Muscle layer of colon (tissue), 2 donors: ENCODE results near the gene CYB561D1.

Experiments
- H3K27ac ChIP-seq: one replicate; pipeline ENCODE4 v1.7.0; 2013; ENCODE audit warnings: low read depth, mild to moderate bottlenecking, low read length, moderate library complexity
- H3K27me3 ChIP-seq, 2 donors: one replicate each; pipeline ENCODE4 v1.7.0; 2013; ENCODE audit warnings: low read length in 2 of 2, mild to moderate bottlenecking in 2 of 2; ENCODE audit not compliant: insufficient read depth in 2 of 2, control insufficient read depth in 1 of 2
- H3K36me3 ChIP-seq: one replicate; pipeline ENCODE4 v1.7.0; 2013; ENCODE audit warnings: mild to moderate bottlenecking, low read length; ENCODE audit not compliant: insufficient read depth
- H3K4me1 ChIP-seq: one replicate; pipeline ENCODE4 v1.7.0; 2013; ENCODE audit warnings: mild to moderate bottlenecking, low read length; ENCODE audit not compliant: insufficient read depth
- H3K4me3 ChIP-seq, 2 donors: one replicate each; pipeline ENCODE4 v1.7.0; 2013; ENCODE audit warnings: low read length in 2 of 2, low read depth in 1 of 2, mild to moderate bottlenecking in 1 of 2, moderate library complexity in 1 of 2
- H3K9ac ChIP-seq: one replicate; pipeline ENCODE4 v1.7.0; 2013; ENCODE audit warnings: low read length
- H3K9me3 ChIP-seq: one replicate; pipeline ENCODE4 v1.7.0; 2013; ENCODE audit warnings: mild to moderate bottlenecking, low read length
- donor health status: abdominal sarcoma.
- donor health status: Adenocarcinoma of cecum.

CYB561D1 gene

DNA sequence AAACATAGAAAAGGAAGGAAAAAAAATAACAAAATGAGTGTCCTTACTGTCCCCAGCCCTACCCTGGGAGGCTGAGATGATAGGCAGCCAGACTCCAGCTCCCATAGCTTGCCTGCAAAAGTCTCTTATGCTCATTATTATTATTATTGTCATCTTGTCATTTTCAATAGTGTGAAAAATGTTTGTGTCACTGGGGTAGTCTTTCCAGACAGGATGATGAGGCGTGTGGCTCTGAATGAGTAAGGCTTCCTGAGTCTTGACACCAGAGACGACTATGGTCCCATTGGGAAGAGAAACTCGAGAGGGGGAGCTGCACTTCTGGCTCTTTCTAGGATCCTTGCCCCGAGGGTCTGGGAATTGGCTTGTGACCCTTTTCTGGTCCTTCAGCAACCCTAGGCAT lies 1.1 kb upstream of the CYB561D1 start:
- peak overlapping the region; percentile 62 for H3K9ac ChIP-seq
- no peak overlapping the region for H3K4me3 ChIP-seq
- H3K9me3 ChIP-seq, result no peaks in the 10 kb centered on the region
- peaks cover 24% of the 10 kb centered on the region for H3K4me1 ChIP-seq
- peaks cover 36% of the 10 kb centered on the region for H3K36me3 ChIP-seq
- H3K27me3 ChIP-seq, result no peaks in the 10 kb centered on the region
- no peak overlapping the region for H3K27ac ChIP-seq

DNA sequence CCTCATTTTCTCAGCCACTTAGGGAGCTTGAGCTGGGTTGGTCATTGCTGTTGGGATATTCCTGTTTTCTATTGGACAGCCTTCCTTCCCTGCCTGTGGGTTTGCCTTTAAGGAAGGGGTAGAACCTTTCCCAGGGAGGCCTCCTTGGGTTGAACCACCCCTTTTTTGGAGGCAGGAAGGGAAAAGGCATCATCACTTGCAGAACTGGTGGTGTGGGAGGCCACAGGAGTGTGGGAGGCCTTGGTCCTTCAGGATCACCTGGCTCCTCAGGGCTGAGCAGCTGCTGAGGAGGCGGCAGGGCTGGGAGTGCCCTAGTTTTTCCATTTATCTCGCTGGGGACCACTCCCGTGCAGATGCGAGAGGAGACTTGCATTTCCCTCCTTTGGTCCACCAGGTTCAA lies 667 bp upstream of the CYB561D1 start:
- H3K9ac ChIP-seq, result peak overlapping the region; percentile 62
- peaks cover 24% of the 10 kb centered on the region for H3K4me1 ChIP-seq
- no peaks in the 10 kb centered on the region for H3K27me3 ChIP-seq
- H3K9me3 ChIP-seq, result no peaks in the 10 kb centered on the region
- H3K4me3 ChIP-seq, result no peak overlapping the region
- peaks cover 33% of the 10 kb centered on the region for H3K36me3 ChIP-seq
- no peak overlapping the region for H3K27ac ChIP-seq

DNA sequence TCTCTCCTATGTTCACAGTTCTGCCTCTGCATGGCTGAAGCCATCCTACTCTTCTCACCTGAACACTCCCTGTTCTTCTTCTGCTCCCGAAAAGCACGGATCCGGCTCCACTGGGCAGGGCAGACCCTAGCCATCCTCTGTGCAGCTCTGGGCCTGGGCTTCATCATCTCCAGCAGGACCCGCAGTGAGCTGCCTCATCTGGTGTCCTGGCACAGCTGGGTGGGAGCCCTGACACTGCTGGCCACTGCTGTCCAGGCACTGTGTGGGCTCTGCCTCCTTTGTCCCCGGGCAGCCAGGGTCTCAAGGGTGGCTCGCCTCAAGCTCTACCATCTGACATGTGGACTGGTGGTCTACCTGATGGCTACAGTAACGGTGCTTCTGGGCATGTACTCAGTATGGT lies 1.8 kb downstream of the CYB561D1 start:
- H3K4me3 ChIP-seq, result no peak overlapping the region
- peaks cover 35% of the 10 kb centered on the region for H3K4me1 ChIP-seq
- no peak overlapping the region for H3K9ac ChIP-seq
- no peaks in the 10 kb centered on the region for H3K9me3 ChIP-seq
- no peaks in the 10 kb centered on the region for H3K27me3 ChIP-seq
- H3K36me3 ChIP-seq, result peaks cover 24% of the 10 kb centered on the region
- no peak overlapping the region for H3K27ac ChIP-seq

DNA sequence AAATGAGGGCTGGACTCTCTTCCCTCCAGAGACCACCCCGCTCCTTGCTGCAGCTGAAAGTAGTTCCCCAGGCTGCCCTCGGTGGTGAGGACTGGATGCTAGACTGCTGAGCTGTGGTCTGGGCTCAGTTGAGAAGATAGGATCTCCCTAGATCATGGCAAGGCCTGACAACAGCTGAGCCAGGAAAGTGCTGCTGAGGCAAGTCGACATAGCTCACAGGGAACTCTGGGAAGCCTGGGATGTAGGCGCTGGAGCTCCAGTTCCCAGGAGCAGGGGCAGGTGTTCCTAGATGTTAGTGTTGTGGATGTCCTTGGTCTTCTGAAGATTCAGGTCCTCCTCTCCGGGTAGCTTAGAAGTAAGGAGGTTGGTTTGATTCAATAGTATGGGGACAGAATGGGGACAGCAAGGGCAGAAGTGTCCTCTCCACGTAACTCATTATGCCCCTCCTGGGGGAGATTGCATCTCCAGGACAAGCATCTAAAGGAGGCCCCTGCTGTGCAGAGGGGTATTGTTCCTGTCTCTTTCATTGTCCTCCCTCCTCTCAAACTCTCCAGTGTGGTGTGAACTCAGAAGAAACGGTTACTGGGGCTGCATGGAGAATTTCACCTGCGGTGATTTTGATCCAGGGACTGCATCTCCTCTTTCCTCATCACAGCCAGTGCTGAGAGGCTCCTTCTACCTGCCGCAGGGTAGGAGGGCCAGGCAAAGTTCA lies 3.7 kb downstream of the CYB561D1 start:
- H3K4me3 ChIP-seq, result no peak overlapping the region
- no peaks in the 10 kb centered on the region for H3K27me3 ChIP-seq
- H3K4me1 ChIP-seq, result peaks cover 46% of the 10 kb centered on the region
- H3K27ac ChIP-seq, result no peak overlapping the region
- H3K36me3 ChIP-seq, result peaks cover 24% of the 10 kb centered on the region
- H3K9ac ChIP-seq, result no peak overlapping the region
- H3K9me3 ChIP-seq, result no peaks in the 10 kb centered on the region

DNA sequence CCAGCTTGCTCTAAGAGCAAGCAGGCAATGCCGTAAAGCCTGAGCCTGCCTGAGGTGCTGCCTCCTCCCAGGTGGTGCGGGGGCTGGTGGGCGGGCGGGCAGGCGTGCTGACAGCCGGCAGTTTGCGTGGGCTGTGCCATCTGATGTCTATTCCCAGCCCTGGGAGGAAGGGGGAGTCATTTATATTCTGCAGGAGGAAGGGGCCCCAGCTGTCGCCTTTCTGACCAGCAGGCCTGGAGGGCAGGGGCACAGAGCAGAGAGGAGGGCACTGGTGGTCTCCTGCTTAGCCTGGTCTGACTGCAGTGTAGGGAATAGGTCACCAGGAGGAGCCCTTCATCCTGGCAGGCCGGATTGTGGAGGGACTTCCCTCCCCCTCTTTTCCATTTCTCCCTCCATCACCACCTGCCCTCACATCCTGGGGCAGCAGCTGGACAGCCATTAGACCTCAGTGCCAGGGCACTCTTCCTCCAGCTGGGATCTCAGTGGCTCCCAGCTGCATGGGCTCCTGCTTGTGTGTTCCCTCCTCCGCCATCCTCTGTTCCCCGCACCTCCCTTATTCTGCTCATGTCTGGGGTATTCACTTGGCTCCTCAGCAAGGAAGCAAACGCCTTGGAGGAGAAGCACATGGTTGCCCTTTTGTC lies 4.4 kb downstream of the CYB561D1 start:
- no peak overlapping the region for H3K9ac ChIP-seq
- no peaks in the 10 kb centered on the region for H3K27me3 ChIP-seq
- H3K27ac ChIP-seq, result no peak overlapping the region
- H3K4me3 ChIP-seq, result no peak overlapping the region
- H3K4me1 ChIP-seq, result peaks cover 43% of the 10 kb centered on the region
- no peaks in the 10 kb centered on the region for H3K9me3 ChIP-seq
- peaks cover 24% of the 10 kb centered on the region for H3K36me3 ChIP-seq

- Histone ChIP-seq H3K9ac (no peak overlapping the region), H3K4me1 (peaks cover 39% of the 10 kb centered on the region)
Measured at GRCh38 chr1:109499081-109499480, 5.2 kb downstream of the CYB561D1 start.

GRCh38 chr1:109499661-109500536 lies 6.0 kb downstream of the CYB561D1 start:
- Histone ChIP-seq H3K4me3 (no peak overlapping the region), H3K27me3 (no peaks in the 10 kb centered on the region), H3K9ac (no peak overlapping the region), H3K27ac (no peak overlapping the region), H3K9me3 (no peaks in the 10 kb centered on the region), H3K4me1 (peaks cover 34% of the 10 kb centered on the region), H3K36me3 (peaks cover 24% of the 10 kb centered on the region)

More at GRCh38 chr1:109499081-109499480, 5.2 kb downstream of the CYB561D1 start:
- Histone ChIP-seq H3K4me3 (no peak overlapping the region), H3K27ac (no peak overlapping the region), H3K9me3 (no peaks in the 10 kb centered on the region), H3K27me3 (no peaks in the 10 kb centered on the region), H3K36me3 (peaks cover 24% of the 10 kb centered on the region)

DNA sequence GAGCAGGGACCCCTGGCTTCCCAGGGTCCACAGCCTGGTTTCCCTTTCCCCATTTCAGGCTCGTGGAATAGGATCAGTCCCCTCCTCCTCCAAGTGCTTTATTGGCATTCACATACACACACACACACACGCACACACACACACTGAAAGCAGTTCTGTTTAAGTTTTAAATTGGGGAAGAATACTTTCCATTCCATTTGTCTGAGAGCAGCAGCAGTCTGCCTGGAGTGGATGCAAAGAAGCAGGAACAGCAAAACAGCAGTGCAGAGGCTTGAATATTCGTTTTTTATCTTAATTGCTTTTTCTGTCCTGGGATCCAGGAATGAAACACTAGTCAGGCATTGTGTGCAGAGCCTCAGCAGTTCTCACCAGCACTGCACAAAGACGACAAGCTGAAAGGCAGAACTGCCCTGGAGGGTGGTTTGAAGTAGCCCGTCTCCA lies 7.1 kb downstream of the CYB561D1 start:
- H3K9me3 ChIP-seq, result no peaks in the 10 kb centered on the region
- H3K27me3 ChIP-seq, result no peaks in the 10 kb centered on the region
- H3K27ac ChIP-seq, result peak overlapping the region; percentile 35
- no peak overlapping the region for H3K9ac ChIP-seq
- H3K36me3 ChIP-seq, result peaks cover 20% of the 10 kb centered on the region
- H3K4me3 ChIP-seq, result no peak overlapping the region
- H3K4me1 ChIP-seq, result peaks cover 27% of the 10 kb centered on the region

DNA sequence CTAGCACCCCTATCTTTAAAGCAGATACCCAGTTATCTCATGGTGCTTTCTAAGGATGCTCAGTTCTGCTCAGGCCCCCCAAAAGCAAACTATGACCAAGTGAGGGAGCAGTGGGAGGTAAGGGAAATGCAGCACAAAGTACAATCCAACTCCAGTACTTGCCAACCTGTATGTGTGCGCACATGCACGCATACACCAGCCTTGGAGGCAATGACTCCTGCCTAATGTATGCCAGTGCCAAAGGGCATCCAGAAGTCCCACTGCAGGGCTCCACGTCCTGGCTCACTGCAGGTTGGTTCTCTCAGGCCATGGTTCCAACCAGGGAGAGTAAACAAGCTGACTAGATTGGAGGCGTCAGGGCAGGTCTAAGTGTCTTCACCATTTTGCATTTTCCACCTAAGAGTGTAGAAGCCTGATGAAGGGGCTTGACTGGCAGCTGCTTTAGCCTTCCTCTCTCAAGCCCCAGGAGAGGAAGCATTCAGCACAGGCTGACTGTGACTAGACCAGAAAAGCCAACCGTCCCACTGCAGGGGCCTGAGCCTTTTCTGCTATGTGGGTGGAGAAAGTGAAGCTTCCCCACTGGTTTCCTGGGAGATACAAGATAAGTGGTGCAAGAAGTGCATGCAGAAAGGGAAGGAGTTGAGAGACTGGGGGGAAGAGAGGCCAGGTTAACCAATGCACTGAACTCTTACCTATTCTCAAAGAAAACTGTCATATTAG lies 7.9 kb downstream of the CYB561D1 start:
- peaks cover 27% of the 10 kb centered on the region for H3K4me1 ChIP-seq
- no peak overlapping the region for H3K4me3 ChIP-seq
- no peaks in the 10 kb centered on the region for H3K27me3 ChIP-seq
- H3K36me3 ChIP-seq, result peaks cover 11% of the 10 kb centered on the region
- no peaks in the 10 kb centered on the region for H3K9me3 ChIP-seq
- H3K27ac ChIP-seq, result no peak overlapping the region
- H3K9ac ChIP-seq, result no peak overlapping the region

- peaks cover 27% of the 10 kb centered on the region for H3K4me1 ChIP-seq
- no peak overlapping the region for H3K27ac ChIP-seq
- H3K36me3 ChIP-seq, result peaks cover 5% of the 10 kb centered on the region
Measured at GRCh38 chr1:109502364-109502851, 8.5 kb downstream of the CYB561D1 start.

DNA sequence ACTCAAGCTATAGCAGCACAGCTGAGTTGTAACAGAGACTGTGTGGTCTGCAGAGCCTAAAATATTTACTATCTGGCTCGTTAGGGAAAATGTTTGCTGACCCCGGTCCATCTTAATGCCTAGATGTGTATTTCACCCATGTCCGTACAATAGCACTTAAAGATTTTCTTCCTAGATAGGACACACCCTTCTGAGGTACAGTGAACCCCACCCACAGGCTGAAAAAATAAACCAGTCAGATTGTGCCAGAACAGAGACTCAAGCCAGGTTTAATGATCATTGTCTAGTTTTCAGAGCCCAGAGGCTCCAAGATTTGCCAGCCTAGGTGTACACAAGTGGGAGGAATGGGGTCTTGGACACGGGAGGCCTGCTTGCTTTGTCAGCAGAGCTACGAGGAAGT lies 10.0 kb downstream of the CYB561D1 start:
- no peak overlapping the region for H3K9ac ChIP-seq
- H3K27ac ChIP-seq, result no peak overlapping the region
- no peaks in the 10 kb centered on the region for H3K9me3 ChIP-seq
- peaks cover 33% of the 10 kb centered on the region for H3K4me1 ChIP-seq
- H3K27me3 ChIP-seq, result no peaks in the 10 kb centered on the region
- peaks cover 4% of the 10 kb centered on the region for H3K36me3 ChIP-seq
- no peak overlapping the region for H3K4me3 ChIP-seq

More at GRCh38 chr1:109502364-109502851, 8.5 kb downstream of the CYB561D1 start:
- Histone ChIP-seq H3K9ac (no peak overlapping the region), H3K4me3 (no peak overlapping the region), H3K27me3 (no peaks in the 10 kb centered on the region), H3K9me3 (no peaks in the 10 kb centered on the region)
